A549 (cell line): ENCODE data around the gene MBNL1.

ENCODE experiments used
- CHD2 ChIP-seq: fragments of 150-350 bp; IDR thresholded peaks from 2 replicates; pipeline ENCODE4 v1.6.1; 2014; ENCODE audit warnings: low read length; ENCODE audit not compliant: partially characterized antibody
- TF ChIP-seq, protein P1 (sequence below): fragments of >200 bp; sonication (Bioruptor Twin); formaldehyde crosslinking; IDR thresholded peaks from 3 replicates; pipeline ENCODE4 v1.5.1; 2016

DNA sequence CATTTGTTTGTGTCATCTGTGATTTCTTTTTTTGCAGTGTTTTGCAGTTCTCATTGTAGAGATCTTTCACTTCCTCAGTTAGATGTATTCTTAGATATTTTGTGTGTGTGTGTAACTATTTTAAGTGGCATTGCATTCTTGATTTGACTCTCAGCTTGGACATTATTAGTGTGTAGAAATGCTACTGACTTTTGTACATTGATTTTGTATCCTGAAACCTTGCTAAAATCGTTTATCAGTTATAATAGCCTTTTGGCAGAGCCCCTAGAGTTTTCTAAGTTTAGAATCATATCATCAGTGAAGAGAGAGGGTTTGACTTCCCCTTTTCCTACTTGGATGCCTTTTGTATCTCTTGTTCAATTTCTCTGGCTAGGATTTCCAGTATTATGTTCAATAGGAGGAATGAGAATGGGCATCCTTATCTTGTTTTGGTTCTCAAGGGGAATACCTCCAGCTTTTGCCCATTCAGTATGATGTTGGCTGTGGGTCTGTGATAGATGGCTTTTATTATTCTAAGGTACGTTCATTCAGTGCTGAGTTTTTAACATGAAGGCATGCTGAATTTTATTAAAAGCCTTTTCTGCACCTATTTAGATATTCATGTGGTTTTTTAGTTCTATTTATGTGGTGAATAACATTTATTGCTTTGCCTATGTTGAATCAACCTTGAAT is 211.7 kb downstream of the MBNL1 start:
- TF ChIP-seq CHD2: no peak
- TF ChIP-seq, protein P1, sequence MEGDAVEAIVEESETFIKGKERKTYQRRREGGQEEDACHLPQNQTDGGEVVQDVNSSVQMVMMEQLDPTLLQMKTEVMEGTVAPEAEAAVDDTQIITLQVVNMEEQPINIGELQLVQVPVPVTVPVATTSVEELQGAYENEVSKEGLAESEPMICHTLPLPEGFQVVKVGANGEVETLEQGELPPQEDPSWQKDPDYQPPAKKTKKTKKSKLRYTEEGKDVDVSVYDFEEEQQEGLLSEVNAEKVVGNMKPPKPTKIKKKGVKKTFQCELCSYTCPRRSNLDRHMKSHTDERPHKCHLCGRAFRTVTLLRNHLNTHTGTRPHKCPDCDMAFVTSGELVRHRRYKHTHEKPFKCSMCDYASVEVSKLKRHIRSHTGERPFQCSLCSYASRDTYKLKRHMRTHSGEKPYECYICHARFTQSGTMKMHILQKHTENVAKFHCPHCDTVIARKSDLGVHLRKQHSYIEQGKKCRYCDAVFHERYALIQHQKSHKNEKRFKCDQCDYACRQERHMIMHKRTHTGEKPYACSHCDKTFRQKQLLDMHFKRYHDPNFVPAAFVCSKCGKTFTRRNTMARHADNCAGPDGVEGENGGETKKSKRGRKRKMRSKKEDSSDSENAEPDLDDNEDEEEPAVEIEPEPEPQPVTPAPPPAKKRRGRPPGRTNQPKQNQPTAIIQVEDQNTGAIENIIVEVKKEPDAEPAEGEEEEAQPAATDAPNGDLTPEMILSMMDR: no peak
